HG03135 (cell line): ENCODE results near the gene MROH2A.
"Not testable (repeated sequence)": the region's sequence is repeated elsewhere in the genome, so short reads cannot be mapped to it uniquely, and the experiment has no call there.

ENCODE experiments used
- ATAC-seq: cut with Tn5 transposase; IDR thresholded peaks from one replicate; pipeline ENCODE4 v1.9.1; 2021; ENCODE audit warnings: mild to moderate bottlenecking, moderate library complexity; ENCODE audit not compliant: unreplicated experiment

The MROH2A gene

DNA sequence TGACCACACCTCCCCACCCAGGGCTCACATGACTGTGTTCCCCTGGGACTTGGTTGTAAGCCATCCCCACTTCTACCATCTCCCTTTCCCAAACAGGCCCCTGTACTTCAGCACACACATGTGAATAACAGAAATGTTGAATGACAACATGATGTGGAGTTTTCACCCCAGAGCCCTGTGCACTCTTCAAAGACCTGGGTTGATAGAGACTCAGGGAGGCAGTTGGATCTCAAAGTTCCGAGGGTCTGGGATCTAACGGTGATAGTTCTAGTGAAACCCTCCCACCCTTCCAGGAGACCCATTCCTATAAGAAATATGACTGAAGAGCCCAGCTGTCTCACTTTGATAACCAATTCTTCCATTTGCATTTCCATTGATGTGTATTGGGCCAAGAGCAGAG lies at the start of gene MROH2A:
MROH2A (plus strand) TSS at position 301 of the 400 bp plus-strand sequence. CDS start 1,029 bp downstream, outside the sequence.
- no peak for ATAC-seq

DNA sequence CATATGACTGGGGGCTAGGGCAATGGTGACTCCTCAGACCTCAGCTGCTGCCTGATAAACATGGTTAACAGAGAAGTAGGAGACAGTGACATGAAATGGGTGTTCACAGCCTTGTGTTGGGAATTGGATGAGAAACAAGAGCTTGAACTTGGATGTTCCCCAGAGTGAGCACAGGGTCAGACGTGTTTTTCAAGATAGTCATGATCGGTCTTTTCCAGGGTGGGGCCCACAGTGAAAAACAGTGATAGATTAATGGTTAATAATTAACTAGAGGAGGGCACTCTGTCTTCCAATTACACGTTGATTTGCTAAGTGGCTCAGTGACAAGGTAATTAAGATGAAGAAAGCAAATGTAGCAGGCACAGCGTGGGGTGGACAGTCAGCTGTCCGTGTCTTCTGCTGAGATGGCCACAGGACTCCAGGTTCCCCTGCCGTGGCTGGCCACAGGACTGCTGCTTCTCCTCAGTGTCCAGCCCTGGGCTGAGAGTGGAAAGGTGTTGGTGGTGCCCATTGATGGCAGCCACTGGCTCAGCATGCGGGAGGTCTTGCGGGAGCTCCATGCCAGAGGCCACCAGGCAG lies 49.3 kb upstream of the MROH2A start, which contains the start of gene UGT1A3:
UGT1A3 (plus strand) TSS at position 320 of the 579 bp plus-strand sequence; CDS start at position 405, 85 bp downstream.
- no peak for ATAC-seq

- ATAC-seq: not testable (repeated sequence)
Measured at GRCh38 chr2:233736868-233737653, 41.1 kb upstream of the MROH2A start.

DNA sequence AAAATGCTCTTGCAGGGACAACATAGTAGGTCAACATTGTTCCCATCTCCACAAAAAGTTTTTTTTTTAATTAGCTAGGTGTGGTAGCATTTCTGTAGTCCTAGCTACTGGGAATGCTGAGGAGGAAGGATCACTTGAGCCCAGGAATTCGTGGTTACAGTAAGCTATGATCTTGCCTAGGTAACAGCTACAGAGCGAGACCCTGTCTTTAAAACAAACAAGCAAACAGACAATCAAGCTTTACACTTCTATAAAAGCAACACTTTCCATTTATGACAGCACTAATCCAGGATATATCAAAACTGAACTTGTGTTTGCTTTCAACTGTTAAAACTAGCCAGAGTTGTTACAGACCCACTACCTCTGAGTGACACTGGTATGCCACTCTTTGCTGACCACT lies 37.3 kb upstream of the MROH2A start:
- no peak for ATAC-seq

- no peak for ATAC-seq
Measured at GRCh38 chr2:233743464-233744259, 34.5 kb upstream of the MROH2A start.

DNA sequence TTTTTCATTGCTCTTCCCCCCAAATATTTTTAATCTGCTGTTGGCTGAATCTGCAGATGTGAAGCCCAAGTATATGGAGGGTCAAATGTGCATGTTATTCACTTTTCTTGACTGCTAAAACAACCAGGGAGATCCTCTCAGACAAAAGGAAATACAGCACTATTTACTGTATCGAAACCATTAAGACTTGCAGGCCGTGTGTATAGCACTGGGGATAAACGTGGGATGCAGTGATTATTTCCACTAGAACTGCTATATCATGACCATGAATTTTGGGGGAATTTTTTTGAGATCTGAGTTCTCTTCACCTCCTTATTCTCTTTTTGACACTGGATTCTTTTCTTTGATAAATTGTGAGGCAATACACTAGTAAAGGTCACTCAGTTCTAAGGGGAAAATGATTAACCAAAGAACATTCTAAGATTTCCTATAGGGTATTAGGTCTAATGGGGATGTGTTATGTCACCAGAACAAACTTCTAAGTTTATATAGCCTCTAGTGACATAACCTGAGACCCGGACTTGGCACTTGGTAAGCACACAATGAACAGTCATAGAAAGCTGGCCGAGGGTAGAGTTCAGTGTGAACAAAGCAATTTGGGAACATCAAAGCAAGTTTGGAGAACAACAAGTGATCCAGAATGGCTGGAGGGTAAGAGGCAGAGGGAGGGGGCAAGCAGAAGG lies 32.9 kb upstream of the MROH2A start:
- ATAC-seq: no peak

GRCh38 chr2:233745838-233746237 lies 32.3 kb upstream of the MROH2A start:
- ATAC-seq: not testable (repeated sequence)

DNA sequence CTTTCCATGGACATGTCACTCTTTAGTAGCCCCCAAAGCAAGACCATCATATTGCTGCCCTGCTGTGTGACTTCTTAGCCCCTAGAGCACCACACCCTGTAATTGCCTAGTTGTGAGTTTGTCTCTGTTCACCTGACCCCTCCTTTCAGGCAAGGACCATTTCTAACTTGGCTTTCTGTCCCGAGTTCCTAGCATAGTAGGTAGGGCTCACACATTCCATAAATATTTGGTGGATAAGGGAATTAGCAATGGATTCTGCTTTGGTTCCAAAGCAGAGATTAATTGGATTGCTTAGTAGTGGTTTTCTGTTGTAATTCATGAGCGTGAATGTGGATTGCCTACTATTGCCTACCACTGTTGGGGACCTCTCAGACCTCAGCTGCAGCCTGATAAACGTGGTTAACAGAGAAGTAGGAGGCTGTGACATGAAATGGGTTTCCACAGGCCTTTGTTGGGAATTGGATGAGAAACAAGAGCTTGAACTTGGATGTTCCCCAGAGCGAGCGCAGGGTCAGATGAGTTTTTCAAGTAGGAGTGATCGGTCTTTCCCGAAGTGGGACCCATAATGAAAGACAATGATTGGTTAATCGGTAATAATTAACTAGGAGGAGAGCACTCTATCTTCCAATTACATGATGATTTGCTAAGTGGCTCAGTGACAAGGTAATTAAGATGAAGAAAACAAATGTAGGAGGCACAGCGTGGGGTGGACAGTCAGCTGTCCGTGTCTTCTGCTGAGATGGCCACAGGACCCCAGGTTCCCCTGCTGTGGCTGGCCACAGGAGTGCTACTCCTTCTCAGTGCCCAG lies 31.5 kb upstream of the MROH2A start:
- ATAC-seq: no peak

DNA sequence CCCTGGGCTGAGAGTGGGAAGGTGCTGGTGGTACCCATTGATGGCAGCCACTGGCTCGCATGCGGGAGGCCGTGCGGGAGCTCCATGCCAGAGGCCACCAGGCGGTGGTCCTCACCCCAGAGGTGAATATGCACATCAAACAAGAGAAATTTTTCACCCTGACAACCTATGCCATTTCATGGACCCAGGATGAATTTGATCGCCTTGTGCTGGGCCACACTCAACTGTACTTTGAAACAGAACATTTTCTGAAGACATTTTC lies 30.9 kb upstream of the MROH2A start:
- no peak for ATAC-seq

GRCh38 chr2:233750689-233751088 lies 27.4 kb upstream of the MROH2A start:
- ATAC-seq: not testable (repeated sequence)

- not testable (repeated sequence) for ATAC-seq
Measured at GRCh38 chr2:233751212-233752009, 26.7 kb upstream of the MROH2A start.

DNA sequence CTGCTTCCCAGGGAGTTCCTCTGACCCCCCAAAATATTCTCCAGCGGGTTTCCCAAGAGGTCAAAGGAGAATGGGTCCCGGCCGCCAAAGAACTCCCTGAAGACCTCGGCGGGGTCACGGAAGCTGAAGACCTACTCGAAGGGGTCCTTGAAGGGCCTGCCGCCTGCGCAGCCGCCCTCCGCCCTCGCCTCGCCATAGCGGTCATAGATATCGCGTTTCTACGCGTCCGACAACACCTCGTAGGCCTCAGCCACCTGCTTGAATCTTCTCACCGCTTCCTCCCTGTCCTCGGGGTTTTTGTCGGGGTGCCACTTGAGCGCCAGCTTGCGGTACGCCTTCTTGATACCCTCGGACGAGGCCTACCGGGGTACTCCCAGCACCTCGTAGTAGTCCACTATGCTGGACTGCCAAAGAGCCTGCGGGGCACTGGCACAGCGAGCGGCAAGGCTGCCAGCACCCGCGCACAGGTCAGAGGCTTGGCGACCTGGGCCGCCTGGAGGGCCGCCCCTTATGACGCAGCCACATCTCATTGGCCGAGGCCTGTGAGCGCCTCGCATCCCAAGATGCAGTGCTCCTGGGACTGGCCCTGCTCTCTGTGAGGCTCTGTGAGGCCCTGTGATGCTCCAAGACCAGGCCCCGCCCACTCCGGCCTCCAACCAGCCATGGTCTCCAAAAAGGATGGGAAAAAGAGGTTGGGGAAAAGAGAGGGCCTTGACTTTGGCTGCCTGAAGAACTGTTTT lies 23.1 kb upstream of the MROH2A start:
- no peak for ATAC-seq

DNA sequence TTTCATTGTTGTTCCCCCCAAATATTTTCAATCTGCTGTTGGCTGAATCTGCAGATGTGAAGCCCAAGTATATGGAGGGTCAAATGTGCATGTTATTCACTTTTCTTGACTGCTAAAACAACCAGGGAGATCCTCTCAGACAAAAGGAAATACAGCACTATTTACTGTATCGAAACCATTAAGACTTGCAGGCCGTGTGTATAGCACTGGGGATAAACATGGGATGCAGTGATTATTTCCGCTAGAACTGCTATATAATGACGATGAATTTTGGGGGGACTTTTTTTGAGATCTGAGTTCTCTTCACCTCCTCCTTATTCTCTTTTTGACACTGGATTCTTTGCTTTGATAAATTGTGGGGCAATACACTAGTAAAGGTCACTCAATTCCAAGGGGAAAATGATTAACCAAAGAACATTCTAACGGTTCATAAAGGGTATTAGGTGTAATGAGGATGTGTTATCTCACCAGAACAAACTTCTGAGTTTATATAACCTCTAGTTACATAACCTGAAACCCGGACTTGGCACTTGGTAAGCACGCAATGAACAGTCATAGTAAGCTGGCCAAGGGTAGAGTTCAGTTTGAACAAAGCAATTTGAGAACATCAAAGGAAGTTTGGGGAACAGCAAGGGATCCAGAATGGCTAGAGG lies 21.6 kb upstream of the MROH2A start:
- ATAC-seq: no peak

DNA sequence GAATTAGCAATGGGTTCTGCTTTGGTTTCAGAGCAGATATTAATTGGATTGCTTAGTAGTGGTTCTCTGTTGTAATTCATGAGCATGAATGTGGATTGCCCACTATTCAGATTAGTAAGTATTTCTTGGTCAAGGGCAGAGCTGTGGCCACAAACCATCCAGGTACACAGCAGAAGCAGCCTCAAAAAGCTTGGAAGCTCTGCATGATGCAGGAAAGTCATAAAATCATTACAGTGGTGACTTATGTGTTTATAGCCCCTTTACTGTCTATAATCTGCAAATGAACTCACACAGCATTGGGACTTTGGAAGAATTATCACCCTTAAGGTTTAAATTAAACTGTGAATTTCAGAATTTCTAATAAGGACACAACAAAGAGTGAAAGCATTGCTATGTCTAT lies 20.0 kb upstream of the MROH2A start:
- no peak for ATAC-seq

- no peak for ATAC-seq
Measured at GRCh38 chr2:233758849-233759248, 19.3 kb upstream of the MROH2A start.

DNA sequence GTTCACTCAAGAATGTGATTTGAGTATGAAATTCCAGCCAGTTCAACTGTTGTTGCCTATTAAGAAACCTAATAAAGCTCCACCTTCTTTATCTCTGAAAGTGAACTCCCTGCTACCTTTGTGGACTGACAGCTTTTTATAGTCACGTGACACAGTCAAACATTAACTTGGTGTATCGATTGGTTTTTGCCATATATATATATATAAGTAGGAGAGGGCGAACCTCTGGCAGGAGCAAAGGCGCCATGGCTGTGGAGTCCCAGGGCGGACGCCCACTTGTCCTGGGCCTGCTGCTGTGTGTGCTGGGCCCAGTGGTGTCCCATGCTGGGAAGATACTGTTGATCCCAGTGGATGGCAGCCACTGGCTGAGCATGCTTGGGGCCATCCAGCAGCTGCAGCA lies 18.1 kb upstream of the MROH2A start, which contains the start of gene UGT1A1:
UGT1A1 (plus strand) TSS at position 228 of the 400 bp plus-strand sequence; CDS start at position 246, 18 bp downstream.
- no peak for ATAC-seq

- no peak for ATAC-seq
Measured at GRCh38 chr2:233761040-233761769, 16.9 kb upstream of the MROH2A start.

GRCh38 chr2:233764264-233764663 lies 13.9 kb upstream of the MROH2A start:
- no peak for ATAC-seq
